C4-2B (cell line): ENCODE results near the gene SYT8.

Experiments
- CTCF ChIP-seq: fragments of 450-650 bp; conservative IDR thresholded peaks from 2 replicates; pipeline ENCODE4 v1.5.1; 2017; ENCODE audit warnings: mild to moderate bottlenecking
- ZFX ChIP-seq: fragments of 450-650 bp; IDR thresholded peaks from 2 replicates; pipeline ENCODE4 v1.6.1; 2017

DNA sequence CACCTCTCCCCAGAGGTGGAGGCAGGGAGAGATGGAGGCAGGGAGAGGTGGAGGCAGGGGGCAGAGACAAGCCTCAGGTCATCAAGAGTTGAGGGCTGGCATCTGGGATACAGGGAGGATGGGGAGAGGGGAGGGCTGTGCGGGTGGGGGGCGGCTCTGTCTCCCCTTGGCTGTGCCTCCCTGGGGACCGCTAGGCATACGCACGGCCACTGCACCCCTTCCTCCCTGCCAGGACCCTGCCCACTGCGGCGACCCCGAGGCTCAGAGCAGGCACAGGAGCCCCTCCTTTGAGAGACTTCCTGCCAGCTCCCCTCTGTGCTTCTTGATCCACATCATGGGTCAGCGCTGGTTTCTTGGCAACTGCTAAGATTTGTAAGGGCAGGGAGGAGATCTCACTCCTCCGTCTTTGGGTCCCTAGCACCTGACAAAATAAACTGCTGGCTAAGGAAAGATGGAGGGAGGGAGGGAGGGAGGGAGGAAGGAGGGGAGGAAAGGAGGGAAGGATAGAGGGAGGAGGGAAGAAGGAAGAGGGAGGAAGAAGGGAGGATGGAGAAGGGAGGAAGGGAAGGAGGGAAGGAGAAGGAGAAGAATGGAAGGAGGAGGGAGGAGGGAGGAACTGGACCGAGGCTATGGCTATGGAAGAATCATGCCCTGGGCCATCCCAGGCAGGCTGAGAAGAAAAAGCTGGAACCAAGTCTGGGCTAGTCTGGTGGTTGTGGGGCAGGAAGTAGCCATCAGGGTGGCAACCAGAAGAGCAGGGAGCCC is 38.4 kb downstream of the SYT8 start:
- no peak for TF ChIP-seq CTCF
- no peak for TF ChIP-seq ZFX
